ENCODE data around the gene DCAF8.
A peak's percentile ranks its signal among the peaks of the same experiment; 100 is the strongest.

DCAF8 gene

GRCh38 chr1:160206421-160207117 lies 55.8 kb downstream of the DCAF8 start:
- peak overlapping the region; percentile 74 for H3K4me3 ChIP-seq (ENCODE audit: low read depth, low read length)

- H3K4me3 ChIP-seq (ENCODE audit: low read depth, low read length), result peak overlapping the region; percentile 74
Measured at GRCh38 chr1:160206036-160206389, 56.3 kb downstream of the DCAF8 start.

- peak within 1 kb of the TSS; percentile 74 for H3K4me3 ChIP-seq (ENCODE audit: low read depth, low read length)
Measured at GRCh38 chr1:160205242-160206035, 56.9 kb downstream of the DCAF8 start, which contains the start of gene PEA15. PEA15 (plus strand) TSS chr1:160205384; CDS start chr1:160211545, 6,161 bp downstream.

- H3K4me3 ChIP-seq (ENCODE audit: low read depth, low read length), result no peak overlapping the region
Measured at GRCh38 chr1:160204526-160205241, 57.7 kb downstream of the DCAF8 start.

GRCh38 chr1:160200786-160201185 lies 61.6 kb downstream of the DCAF8 start:
- no peak overlapping the region for H3K4me3 ChIP-seq (ENCODE audit: low read depth, low read length)

- no peak overlapping the region for H3K4me3 ChIP-seq (ENCODE audit: low read depth, low read length)
Measured at GRCh38 chr1:160197231-160197630, 65.1 kb downstream of the DCAF8 start.

- H3K4me3 ChIP-seq (ENCODE audit: low read depth, low read length), result no peak overlapping the region
Measured at GRCh38 chr1:160196143-160196542, 66.2 kb downstream of the DCAF8 start.

GRCh38 chr1:160194737-160195059 lies 67.7 kb downstream of the DCAF8 start:
- no peak overlapping the region for H3K4me3 ChIP-seq (ENCODE audit: low read depth, low read length)

GRCh38 chr1:160193832-160194736 lies 68.3 kb downstream of the DCAF8 start:
- no peak overlapping the region for H3K4me3 ChIP-seq (ENCODE audit: low read depth, low read length)

GRCh38 chr1:160193091-160193819 lies 69.1 kb downstream of the DCAF8 start:
- H3K4me3 ChIP-seq (ENCODE audit: low read depth, low read length), result no peak overlapping the region

- H3K4me3 ChIP-seq (ENCODE audit: low read depth, low read length), result no peak overlapping the region
Measured at GRCh38 chr1:160192234-160192633, 70.1 kb downstream of the DCAF8 start.

GRCh38 chr1:160191756-160192155 lies 70.6 kb downstream of the DCAF8 start:
- no peak overlapping the region for H3K4me3 ChIP-seq (ENCODE audit: low read depth, low read length)

GRCh38 chr1:160189649-160190625 lies 72.4 kb downstream of the DCAF8 start, which contains the start of gene CASQ1:
CASQ1 (plus strand) TSS chr1:160190575; CDS start chr1:160190752, 177 bp downstream.
- H3K4me3 ChIP-seq (ENCODE audit: low read depth, low read length), result no peak within 1 kb of the TSS

GRCh38 chr1:160188341-160188740 lies 74.0 kb downstream of the DCAF8 start:
- H3K4me3 ChIP-seq (ENCODE audit: low read depth, low read length), result no peak overlapping the region

- no peak overlapping the region for H3K4me3 ChIP-seq (ENCODE audit: low read depth, low read length)
Measured at GRCh38 chr1:160187407-160187806, 74.9 kb downstream of the DCAF8 start.

- no peak overlapping the region for H3K4me3 ChIP-seq (ENCODE audit: low read depth, low read length)
Measured at GRCh38 chr1:160186729-160187128, 75.6 kb downstream of the DCAF8 start.

GRCh38 chr1:160186246-160186645 lies 76.1 kb downstream of the DCAF8 start:
- H3K4me3 ChIP-seq (ENCODE audit: low read depth, low read length), result no peak overlapping the region

GRCh38 chr1:160179336-160179735 lies 83.0 kb downstream of the DCAF8 start:
- H3K4me3 ChIP-seq (ENCODE audit: low read depth, low read length), result no peak overlapping the region

GRCh38 chr1:160178731-160179130 lies 83.6 kb downstream of the DCAF8 start:
- no peak overlapping the region for H3K4me3 ChIP-seq (ENCODE audit: low read depth, low read length)
